ENCODE results near the gene INTS6.

Gene INTS6

GRCh38 chr13:51341232-51341631 lies 111.6 kb downstream of the INTS6 start:
- DNase-seq = no peak

DNA sequence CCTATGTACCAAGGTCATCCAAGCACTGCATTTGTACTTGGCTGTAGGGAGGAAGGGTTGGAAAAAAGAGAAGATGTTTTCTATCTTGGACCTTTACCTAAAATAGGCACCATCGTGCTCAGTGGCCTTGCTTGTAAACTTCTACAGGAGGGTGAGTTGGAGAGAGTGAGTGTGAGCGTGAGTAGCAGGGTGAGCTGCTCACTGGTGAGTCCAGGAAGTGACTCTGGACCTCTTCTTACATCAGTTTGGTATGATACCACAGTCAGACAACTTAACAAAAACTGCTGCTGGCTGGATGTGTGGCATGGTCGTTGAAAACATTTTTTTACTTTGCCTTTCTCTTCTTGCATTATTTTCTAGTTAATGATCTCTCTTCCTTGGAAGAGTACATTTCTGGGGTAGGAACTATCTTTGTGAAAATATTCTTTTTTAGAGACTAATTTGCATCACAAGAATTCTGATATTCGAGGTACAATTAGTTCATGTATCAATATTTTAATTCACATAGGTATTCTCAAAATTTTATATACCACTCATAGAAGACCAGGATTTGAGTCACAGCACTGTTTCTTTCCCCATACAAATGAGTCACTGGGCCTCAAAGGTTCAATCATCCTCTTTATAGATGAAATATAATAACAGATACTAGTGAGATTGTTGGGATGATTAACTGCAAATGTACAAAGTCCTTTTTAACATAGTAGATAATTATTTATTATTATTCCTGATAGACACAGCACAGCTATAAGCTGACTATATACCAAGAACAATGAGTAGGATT lies 112.7 kb downstream of the INTS6 start:
- no peak for DNase-seq

- DNase-seq = no peak
These were observed 113.5 kb downstream of the INTS6 start, which contains the start of gene SERPINE3 for GRCh38 chr13:51339354-51339753. SERPINE3 (plus strand) TSS chr13:51339691; CDS start chr13:51341092, 1,401 bp downstream.

DNA sequence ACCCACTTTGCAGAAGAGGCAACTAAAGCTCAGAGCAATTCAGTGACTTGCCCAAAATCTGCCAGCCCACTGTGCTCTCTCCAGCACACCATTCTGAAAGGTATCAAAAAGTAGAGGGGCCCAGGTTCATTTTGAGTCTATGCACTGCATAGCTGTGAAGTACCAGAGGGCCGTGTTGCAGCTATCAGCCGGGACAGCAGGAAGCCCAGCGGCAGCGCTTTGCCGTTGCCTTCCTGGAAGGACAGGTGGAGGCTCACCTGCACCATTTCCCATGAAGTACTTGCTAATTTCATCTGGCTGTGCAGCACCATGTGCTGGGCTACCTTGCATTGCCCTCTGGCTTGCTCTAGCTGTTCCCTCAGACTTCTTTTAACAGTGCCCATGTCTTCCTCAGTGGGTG lies 116.1 kb downstream of the INTS6 start:
- no peak for DNase-seq

DNA sequence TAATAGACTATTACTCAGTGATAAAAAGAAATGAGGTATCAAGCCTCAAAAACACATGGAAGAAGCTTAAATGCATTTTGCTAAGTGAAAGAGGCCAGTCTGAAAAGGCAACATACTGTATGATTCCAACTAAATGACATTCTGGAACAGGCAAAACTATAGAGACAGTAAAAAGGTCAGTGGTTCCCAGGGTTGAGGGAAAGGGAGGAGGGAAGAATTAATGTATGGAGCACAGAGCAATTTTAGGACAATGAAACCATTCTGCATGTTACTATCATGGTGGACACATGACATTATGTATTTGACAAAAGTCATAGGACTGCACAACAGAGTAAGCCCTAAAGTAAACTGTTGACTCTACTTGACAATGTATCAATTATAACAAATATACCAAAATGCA lies 119.0 kb downstream of the INTS6 start:
- no peak for DNase-seq

DNA sequence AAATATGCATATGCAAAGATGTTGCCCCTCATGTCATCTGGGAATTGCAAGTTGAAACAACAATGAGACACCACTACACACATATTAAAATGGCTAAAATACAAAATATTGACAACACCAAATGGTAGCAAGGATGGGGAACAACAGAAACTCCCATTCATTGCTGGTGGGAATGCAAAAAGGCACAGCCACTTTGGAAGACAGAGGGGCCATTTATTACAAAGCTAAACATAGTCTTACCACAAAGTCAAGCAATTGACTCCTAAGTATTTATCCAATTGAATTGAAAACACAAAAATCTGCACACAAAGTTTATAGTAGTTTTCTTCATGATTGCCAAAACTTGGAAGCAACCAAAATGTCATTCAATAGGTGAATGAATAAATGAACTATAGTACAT lies 119.4 kb downstream of the INTS6 start:
- DNase-seq = no peak

DNA sequence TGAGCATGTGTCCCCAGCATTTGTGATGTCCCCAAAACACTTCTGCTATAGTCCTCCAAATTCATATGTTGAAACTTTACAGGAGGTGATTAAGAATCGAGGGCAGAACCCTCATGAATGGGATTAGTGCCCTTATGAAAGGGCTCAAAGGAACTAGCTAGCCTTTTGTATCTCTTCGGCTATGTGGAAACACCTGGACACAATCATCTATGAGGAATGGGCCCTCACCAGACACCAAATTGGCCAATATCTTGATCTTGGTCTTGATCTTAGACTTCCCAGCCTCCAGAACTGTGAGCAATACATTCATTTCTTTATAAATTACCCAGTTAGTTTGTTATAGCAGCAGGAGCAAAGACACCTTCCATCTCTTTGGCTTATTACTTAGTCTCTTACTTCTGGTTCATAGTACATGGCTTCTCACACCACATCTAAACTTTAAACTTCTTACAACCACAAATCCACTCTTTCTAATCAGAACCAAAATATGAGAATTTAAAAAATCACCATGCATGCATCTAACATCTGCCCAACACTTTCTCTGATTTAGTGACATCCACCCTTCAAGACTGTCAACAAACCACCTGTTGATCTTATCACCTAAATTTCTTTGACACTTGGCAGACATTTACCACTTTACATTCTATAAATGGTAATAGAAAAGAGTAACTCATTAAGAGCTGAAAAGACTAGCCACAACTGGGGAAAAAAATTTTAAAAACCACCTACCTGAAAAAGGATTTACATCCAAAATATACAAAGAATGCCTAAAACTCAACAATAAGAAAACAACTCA lies 120.1 kb downstream of the INTS6 start:
- no peak for DNase-seq

GRCh38 chr13:51331354-51331861 lies 121.4 kb downstream of the INTS6 start:
- DNase-seq = no peak

DNA sequence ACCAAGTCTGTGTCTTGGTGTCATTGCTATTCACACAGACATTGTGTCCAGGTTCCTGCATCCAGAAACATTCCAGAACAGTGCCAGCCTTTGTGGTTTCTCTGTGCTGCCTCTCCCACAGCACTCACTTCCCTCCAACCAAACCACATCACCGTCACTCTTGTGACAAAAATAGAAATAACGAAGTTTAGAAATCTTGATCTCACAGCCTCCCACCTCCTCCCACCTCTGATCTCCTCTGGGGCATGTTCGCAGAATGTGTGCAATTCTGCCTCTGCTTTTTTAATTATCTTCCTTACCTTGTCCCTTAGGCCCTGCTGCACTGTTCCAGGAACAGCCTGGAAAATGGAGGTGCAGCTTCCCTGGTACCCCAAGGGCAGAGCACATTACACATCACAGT lies 122.0 kb downstream of the INTS6 start:
- DNase-seq = no peak

DNA sequence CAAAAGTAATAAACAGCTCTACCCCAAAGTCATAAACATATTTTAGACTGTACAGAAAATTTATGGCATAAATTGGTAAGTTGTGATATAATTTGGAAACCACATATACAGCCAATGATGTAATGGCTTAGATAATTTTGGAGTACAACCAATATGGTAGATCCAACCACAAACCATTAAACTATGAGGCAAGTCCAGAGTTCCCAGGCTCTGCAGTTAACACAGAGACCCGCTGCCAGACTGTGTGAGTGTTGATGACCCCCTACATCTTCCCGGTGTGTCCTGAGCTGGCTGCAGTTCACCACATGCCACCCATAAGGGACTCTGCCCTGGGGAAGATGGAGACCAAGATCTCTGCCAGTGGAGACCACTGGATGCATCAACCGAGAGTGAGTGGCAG lies 123.2 kb downstream of the INTS6 start:
- DNase-seq = no peak

GRCh38 chr13:51328488-51328887 lies 124.3 kb downstream of the INTS6 start:
- no peak for DNase-seq

GRCh38 chr13:51327961-51328360 lies 124.9 kb downstream of the INTS6 start:
- DNase-seq = no peak

DNA sequence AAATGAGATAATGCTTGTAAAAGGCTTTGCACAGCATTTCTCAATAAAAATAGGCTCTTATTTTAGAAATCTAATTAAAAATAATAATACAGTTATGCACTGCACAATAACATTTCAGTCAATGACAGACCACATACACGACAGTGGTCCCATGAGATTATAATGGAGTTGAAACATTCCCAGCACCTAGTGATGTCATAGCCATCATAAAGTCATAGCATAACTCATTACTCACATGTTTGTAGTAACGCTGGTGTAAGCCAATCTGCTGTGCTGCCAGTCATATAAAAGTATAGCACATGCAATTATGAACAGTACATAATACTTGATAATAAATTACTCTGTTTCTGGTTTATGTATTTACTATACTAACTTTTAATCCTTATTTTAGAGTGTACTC lies 126.1 kb downstream of the INTS6 start:
- DNase-seq = no peak

DNA sequence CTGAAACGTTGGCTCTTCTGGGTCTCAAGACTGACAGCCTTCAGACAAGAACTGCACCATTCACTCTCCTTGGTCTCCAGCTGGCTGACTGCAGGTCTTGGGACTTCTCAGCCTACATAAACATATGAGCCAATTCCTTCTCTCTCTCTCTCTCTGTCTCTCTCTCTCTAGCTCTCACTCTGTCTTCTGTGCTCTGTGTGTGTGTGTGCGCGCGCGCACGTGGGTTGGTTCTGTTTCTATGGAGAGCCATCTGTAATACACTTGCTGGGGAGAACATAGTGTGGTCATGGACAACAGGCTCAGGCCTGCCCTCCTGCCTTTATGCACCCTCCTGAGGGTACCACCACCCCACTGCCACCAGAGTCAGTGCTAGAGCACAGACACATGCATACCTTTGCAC lies 127.0 kb downstream of the INTS6 start:
- no peak for DNase-seq

- no peak for DNase-seq
These were observed 128.0 kb downstream of the INTS6 start for GRCh38 chr13:51324714-51325420.

DNA sequence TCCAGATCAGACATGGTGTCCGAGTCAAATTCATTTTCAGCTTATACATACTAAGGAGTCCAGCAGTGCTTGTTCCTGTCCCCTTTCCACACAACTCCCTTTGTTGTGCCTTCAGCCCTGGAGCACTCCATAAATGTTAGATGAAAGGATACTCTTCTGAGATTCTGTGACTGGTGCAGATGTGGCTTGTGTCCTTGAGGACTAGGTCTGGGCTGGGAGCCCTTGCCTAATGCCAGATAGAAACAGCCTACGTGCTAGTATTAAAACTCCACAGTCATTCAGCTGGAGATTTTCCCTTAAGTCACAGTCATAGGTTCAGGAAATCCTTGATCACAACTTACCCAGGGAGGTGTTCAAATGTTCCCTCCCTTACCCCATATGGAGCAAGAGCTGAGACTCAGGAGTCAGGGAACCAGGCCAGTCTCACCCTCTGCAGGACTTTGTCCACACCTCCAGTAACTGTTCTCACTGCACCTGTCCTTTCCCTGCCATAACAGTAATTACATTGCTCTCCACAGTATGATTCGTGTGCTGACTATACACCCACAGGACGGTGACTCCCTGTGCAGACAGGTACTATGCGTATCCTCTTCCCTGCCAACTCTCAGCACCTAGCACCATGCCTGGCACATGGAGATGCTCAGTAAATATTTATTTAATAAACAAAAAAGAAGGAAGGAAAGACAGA lies 128.9 kb downstream of the INTS6 start:
- DNase-seq = no peak

- DNase-seq = no peak
These were observed 130.0 kb downstream of the INTS6 start for GRCh38 chr13:51322826-51323225.

- DNase-seq = no peak
These were observed 131.0 kb downstream of the INTS6 start for GRCh38 chr13:51321836-51322235.

- DNase-seq = no peak
These were observed 134.0 kb downstream of the INTS6 start for GRCh38 chr13:51318876-51319275.

DNA sequence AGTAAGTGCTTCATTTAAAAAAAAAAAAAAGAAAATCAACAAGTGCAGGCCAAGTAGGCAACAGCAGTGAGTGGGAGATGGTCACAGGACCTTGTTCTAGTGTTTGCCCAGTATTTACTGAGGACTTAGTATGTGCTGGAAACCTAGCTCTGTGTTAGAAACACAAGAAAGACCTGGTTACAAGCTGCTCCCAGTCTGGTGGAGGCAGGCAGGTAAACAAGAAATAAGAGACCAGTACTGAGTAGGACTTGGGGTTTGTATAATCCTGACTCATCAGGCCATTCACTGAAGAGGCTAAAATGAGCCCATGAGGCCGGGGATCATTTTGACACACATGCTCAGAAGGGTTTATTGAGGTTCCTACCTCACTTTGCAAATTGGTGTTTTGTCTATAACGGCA lies 134.8 kb downstream of the INTS6 start:
- no peak for DNase-seq

GRCh38 chr13:51317262-51317661 lies 135.6 kb downstream of the INTS6 start:
- no peak for DNase-seq

GRCh38 chr13:51313619-51314018 lies 139.2 kb downstream of the INTS6 start:
- no peak for DNase-seq

All from DMS153 (cell line).